HG03139 (cell line): Measurements from ENCODE around the gene MARK2.

Source experiments
- ATAC-seq: cut with Tn5 transposase; IDR thresholded peaks from one replicate; pipeline ENCODE4 v1.9.1; 2021; ENCODE audit not compliant: unreplicated experiment

The MARK2 gene

GRCh38 chr11:63920126-63920938, 81.4 kb downstream of the MARK2 start:
- no peak for ATAC-seq

GRCh38 chr11:63920939-63921417, 82.1 kb downstream of the MARK2 start:
- no peak for ATAC-seq

- no peak for ATAC-seq
These were observed 83.8 kb downstream of the MARK2 start for GRCh38 chr11:63922673-63923192.

GRCh38 chr11:63923319-63923718, 84.4 kb downstream of the MARK2 start:
- no peak for ATAC-seq

GRCh38 chr11:63929616-63930015, 90.7 kb downstream of the MARK2 start:
- ATAC-seq = no peak

- ATAC-seq = no peak
These were observed 92.1 kb downstream of the MARK2 start for GRCh38 chr11:63931045-63931444.

GRCh38 chr11:63931876-63932275, 93.0 kb downstream of the MARK2 start:
- no peak for ATAC-seq

- no peak for ATAC-seq
These were observed 94.5 kb downstream of the MARK2 start for GRCh38 chr11:63933459-63933858.

GRCh38 chr11:63937713-63938478, 99.0 kb downstream of the MARK2 start:
- ATAC-seq = peak; percentile 11

GRCh38 chr11:63938479-63939396, 99.8 kb downstream of the MARK2 start, which contains the start of gene NAA40:
TSS of gene NAA40 (plus strand) at chr11:63939002. CDS start at chr11:63939097, 95 bp downstream.
- peak; percentile 90 for ATAC-seq

GRCh38 chr11:63939397-63939891, 100.5 kb downstream of the MARK2 start:
- ATAC-seq = no peak

GRCh38 chr11:63940786-63941185, 101.9 kb downstream of the MARK2 start:
- no peak for ATAC-seq

GRCh38 chr11:63941901-63942300, 103.0 kb downstream of the MARK2 start:
- no peak for ATAC-seq

GRCh38 chr11:63942803-63943202, 103.9 kb downstream of the MARK2 start:
- no peak for ATAC-seq

GRCh38 chr11:63944987-63945386, 106.1 kb downstream of the MARK2 start:
- no peak for ATAC-seq

GRCh38 chr11:63945477-63946163, 106.7 kb downstream of the MARK2 start:
- no peak for ATAC-seq

GRCh38 chr11:63951779-63952536, 113.0 kb downstream of the MARK2 start:
- ATAC-seq = no peak

GRCh38 chr11:63952570-63952969, 113.7 kb downstream of the MARK2 start:
- ATAC-seq = no peak

GRCh38 chr11:63958008-63958407, 119.1 kb downstream of the MARK2 start:
- no peak for ATAC-seq
